ENCODE measurements around the gene ARHGEF2. TPM values are rescaled to one million over a fixed set of nuclear protein-coding genes. Genes with fewer than 3 reads are reported as not detected.

Gene ARHGEF2
- total and polyA plus RNA-seq, 5 donors from 2014 or later, result 16.1 to 108 (median 16.4) TPM

GRCh38 chr1:155897746-155898145, 80.6 kb downstream of the ARHGEF2 start:
- H3K27me3 Mint-ChIP-seq, result no peaks in the 10 kb centered on the region
- Histone ChIP-seq H3K27ac (ENCODE audit: insufficient read depth, low read length, poor library complexity, severe bottlenecking) (no peak overlapping the region), H3K4me3 (ENCODE audit: low read depth, low read length) (no peak overlapping the region), H3K4me1 (ENCODE audit: control insufficient read depth, insufficient read depth, low read length, poor library complexity, severe bottlenecking) (no peaks in the 10 kb centered on the region), H3K36me3 (ENCODE audit: control insufficient read depth, insufficient read depth, low read length) (peaks cover 47% of the 10 kb centered on the region), H3K9me3 (ENCODE audit: control insufficient read depth in 2 of 2, low read length in 2 of 2) (no peaks in the 10 kb centered on the region), H3K27me3 (ENCODE audit: control insufficient read depth, insufficient read depth, low read length) (no peaks in the 10 kb centered on the region)
- H3K27ac Mint-ChIP-seq, result peak overlapping the region in 1 of 3 donors; percentile 59
- no peaks in the 10 kb centered on the region for H3K9me3 Mint-ChIP-seq
- peaks cover 10 to 23% (median 15%) of the 10 kb centered on the region in 4 donors for H3K4me1 Mint-ChIP-seq
- peaks cover 21% of the 10 kb centered on the region for H3K36me3 Mint-ChIP-seq
- no peak for DNase-seq
- H3K4me3 Mint-ChIP-seq, result no peak overlapping the region
- ATAC-seq (ENCODE audit: low read depth in 2 of 2), result no peak

Other genes starting within 250 kb of the ARHGEF2 start
- gene GON4L, start 121.3 kb downstream of the ARHGEF2 start, total RNA-seq, result 105 TPM
- 10 to 100 TPM; 22.3 to 35.3 (median 26.3) TPM for gene GON4L, start 121.3 kb downstream of the ARHGEF2 start, polyA plus RNA-seq
- 29.7 TPM for gene SYT11, start 119.0 kb downstream of the ARHGEF2 start, total RNA-seq
- 10 to 100 TPM; 14.4 to 34.1 (median 18.7) TPM for gene SYT11, start 119.0 kb downstream of the ARHGEF2 start, polyA plus RNA-seq
- 55.8 TPM for gene RIT1, start 67.2 kb downstream of the ARHGEF2 start, total RNA-seq
- 10 to 100 TPM; 25.0 to 32.1 (median 29.0) TPM for gene RIT1, start 67.2 kb downstream of the ARHGEF2 start, polyA plus RNA-seq
- gene KHDC4, start 44.1 kb downstream of the ARHGEF2 start, total RNA-seq, result 60.1 TPM
- gene KHDC4, start 44.1 kb downstream of the ARHGEF2 start, polyA plus RNA-seq, result 10 to 100 TPM in 1 of 4 donors, 1 to 10 TPM in 3; 7.4 to 10.8 (median 8.3) TPM
- not detected for gene RXFP4, start 36.9 kb downstream of the ARHGEF2 start, total RNA-seq
- gene RXFP4, start 36.9 kb downstream of the ARHGEF2 start, polyA plus RNA-seq, result 1 to 10 TPM in 1 of 4 donors, under 1 TPM in 1, not detected in 2; 0.32 to 1.4 TPM
- gene SSR2, start 42.4 kb upstream of the ARHGEF2 start, total RNA-seq, result 196 TPM
- 100 to 1,000 TPM; 358 to 421 (median 392) TPM for gene SSR2, start 42.4 kb upstream of the ARHGEF2 start, polyA plus RNA-seq
- gene UBQLN4, start 75.3 kb upstream of the ARHGEF2 start, total RNA-seq, result 19.1 TPM
- 1 to 10 TPM; 4.4 to 7.1 (median 5.5) TPM for gene UBQLN4, start 75.3 kb upstream of the ARHGEF2 start, polyA plus RNA-seq
- gene LAMTOR2, start 76.2 kb upstream of the ARHGEF2 start, total RNA-seq, result 20.2 TPM
- 100 to 1,000 TPM; 107 to 162 (median 130) TPM for gene LAMTOR2, start 76.2 kb upstream of the ARHGEF2 start, polyA plus RNA-seq
- gene RAB25, start 82.6 kb upstream of the ARHGEF2 start, total RNA-seq, result 1.5 TPM
- 1 to 10 TPM in 2 of 4 donors, under 1 TPM in 2; 0.83 to 1.7 (median 0.93) TPM for gene RAB25, start 82.6 kb upstream of the ARHGEF2 start, polyA plus RNA-seq
- not detected for gene MEX3A, start 103.9 kb upstream of the ARHGEF2 start, total RNA-seq
- not detected for gene MEX3A, start 103.9 kb upstream of the ARHGEF2 start, polyA plus RNA-seq
- gene LMNA, start 136.2 kb upstream of the ARHGEF2 start, total RNA-seq, result 1,807 TPM
- 100 to 1,000 TPM in 1 of 4 donors, 10 to 100 TPM in 3; 54.1 to 113 (median 83.1) TPM for gene LMNA, start 136.2 kb upstream of the ARHGEF2 start, polyA plus RNA-seq
- gene SEMA4A, start 175.0 kb upstream of the ARHGEF2 start, total RNA-seq, result 41.2 TPM
- gene SEMA4A, start 175.0 kb upstream of the ARHGEF2 start, polyA plus RNA-seq, result 1 to 10 TPM in 2 of 4 donors, under 1 TPM in 2; 0.89 to 2.2 (median 1.4) TPM
- 21.3 TPM for gene SLC25A44, start 215.6 kb upstream of the ARHGEF2 start, total RNA-seq
- gene SLC25A44, start 215.6 kb upstream of the ARHGEF2 start, polyA plus RNA-seq, result 10 to 100 TPM in 3 of 4 donors, 1 to 10 TPM in 1; 8.2 to 17.5 (median 12.7) TPM
- gene PMF1, start 234.5 kb upstream of the ARHGEF2 start, total RNA-seq, result 69.3 TPM
- 10 to 100 TPM; 70.6 to 89.9 (median 88.7) TPM for gene PMF1, start 234.5 kb upstream of the ARHGEF2 start, polyA plus RNA-seq

All from CD4-positive, CD25-positive, alpha-beta regulatory T cell (primary cell).